NCI-H1436 treated with DMSO at 0.1 percent for 48 hours (cell line): ENCODE measurements around the gene TMEM221.

Experiments used
- DNase-seq: peaks from one replicate; lab custom pipeline; 2025; lab: John Stamatoyannopoulos, UW

TMEM221 gene

DNA sequence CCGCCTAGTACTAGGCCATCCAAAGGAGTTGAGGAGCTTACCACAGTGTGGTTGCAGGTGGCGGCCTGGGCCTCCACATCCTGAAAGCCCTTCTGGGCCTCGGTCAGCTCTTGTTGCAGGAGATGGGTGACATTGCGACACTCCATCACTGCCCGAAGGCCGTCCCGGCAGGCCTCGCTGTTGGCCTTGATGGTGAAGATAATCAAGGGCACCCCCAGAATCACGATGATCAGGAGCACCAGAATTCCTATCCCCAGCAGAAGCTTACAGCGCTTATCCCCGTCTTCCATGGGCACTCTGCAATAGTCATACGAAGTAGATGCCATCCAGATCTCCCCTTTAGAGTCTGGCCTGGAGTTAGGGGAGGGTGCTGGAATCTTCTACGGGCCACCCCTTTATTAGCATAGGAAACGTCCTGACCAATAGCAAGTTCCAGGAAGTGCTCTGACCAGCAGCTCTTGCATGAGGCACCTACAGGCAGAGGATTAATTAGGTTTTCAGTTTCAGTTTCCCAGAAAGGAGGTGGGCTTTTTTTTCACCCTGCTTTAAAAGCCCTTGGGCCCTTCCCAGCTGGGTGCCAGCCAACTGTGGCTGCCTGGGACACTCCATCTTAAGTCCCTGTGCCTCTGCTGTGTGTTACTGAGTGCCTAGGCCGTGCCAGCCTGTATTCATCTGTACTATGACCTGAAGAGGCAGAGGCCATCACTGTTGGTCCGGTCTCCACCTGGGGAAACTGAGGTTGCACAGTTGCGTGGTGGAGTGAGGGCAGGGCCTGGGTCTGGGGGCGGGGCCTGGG lies 43.0 kb downstream of the TMEM221 start, which contains the start of gene BST2:
TSS of gene BST2 (minus strand) at position 381 of the 796 bp plus-strand sequence. CDS start at position 326, 55 bp downstream.
- DNase-seq: no peak

GRCh38 chr19:17404621-17405249 lies 43.7 kb downstream of the TMEM221 start:
- DNase-seq: no peak

DNA sequence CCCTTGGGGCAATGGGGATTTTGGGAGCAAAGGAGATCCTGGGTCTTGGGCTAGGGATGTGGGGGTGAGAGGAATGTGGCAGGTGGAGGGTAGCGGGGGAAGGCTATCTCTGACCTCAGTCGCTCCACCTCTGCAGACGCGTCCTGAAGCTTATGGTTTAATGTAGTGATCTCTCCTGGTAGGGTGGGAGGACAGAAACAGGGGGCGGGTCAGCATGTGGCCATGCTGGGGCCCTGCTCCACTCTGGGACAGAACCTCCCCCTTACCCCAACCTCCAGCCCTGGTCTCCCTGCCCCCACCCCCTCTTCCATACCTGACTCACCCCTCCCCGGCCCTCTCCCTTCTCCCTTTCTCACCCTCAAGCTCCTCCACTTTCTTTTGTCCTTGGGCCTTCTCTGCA lies 44.5 kb downstream of the TMEM221 start:
- DNase-seq: no peak

DNA sequence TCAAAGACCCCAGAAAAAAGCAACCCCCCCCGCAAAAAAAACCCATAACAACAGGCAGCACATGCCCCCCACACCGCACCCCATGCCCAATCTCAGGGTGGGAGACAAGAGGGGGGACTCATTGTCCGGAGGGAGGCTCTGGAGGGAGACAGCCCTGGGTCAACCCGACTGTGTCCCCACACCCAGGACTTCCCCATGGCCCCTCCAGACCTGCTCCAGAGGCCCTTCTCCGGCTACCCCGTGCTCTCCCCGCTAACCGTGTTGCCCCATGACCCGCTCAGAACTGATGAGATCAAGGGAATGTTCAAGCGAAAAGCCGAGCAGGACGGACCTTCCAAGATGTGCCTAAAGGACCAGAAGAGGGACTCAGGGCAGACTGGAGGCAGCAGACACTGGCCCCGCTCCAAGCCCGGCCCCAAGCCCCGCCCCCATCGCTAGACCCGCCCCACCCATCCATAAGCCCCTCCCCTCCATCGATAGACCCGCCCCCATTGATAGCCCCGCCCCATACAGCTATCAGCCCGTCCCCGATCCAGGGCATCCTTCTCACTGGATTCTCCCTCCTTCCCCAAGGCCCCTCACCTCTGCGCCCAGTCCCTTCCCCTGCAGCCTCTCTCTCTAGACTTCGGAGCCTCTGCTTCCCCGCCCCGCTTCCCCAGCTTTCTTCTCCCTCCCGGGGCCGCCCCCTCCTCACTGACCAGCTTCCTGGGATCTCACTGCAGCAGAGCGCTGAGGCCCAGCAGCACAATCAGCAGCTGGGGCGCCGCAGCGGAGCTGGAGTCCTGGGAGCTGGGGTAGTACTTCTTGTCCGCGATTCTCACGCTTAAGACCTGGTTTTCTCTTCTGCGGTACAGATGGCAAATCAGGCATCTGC lies 45.2 kb downstream of the TMEM221 start:
- no peak for DNase-seq

DNA sequence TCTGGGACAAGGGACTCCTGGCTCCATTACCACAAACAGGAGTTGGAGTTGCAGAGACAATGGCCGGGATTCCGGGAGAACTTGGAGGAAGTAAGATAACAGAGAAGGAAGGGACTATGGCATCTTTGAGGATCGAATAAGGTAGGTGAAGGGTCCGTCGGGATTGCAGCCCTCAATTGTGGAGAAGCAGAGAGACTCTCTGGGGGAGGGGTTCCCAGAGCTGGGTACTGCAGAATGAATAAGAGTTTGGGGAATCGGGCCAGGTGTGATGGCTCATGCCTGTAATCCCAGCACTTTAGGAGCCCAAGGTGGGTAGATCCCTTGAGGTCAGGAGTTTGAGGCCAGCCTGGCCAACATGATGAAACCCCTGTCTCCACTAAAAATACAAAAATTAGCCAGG lies 46.8 kb downstream of the TMEM221 start:
- DNase-seq: no peak

GRCh38 chr19:17398902-17399527 lies 49.5 kb downstream of the TMEM221 start:
- no peak for DNase-seq

DNA sequence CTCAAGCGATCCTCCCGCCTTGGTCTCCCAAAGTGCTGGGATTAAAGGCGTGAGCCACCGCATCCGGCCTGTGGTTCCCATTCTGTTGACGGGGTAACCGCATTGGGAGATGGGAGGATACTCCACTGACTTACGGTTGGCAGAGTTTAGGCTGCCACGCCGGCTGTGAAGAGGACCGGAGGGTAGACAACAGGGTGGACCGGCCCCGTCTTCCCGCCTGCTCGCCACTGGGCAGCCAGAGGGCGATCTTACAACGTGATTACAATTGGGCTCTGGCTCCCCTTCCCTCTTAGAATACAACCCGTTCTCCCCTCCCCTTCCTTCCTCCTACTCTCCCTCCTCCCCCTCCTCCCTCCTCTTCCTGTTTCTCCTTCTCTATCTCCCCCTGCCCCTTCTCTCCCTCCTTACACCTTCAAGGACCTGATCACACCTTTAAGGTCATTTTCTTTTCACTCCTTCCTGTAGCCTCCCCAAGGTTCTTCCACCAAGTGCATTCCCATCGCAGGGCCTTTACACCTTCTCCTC lies 53.5 kb downstream of the TMEM221 start:
- DNase-seq: no peak

- DNase-seq: no peak
Measured at GRCh38 chr19:17393914-17394313, 54.6 kb downstream of the TMEM221 start, which contains the start of gene CCDC194. CCDC194 (minus strand) TSS chr19:17394196; CDS start chr19:17394158, 38 bp downstream.

DNA sequence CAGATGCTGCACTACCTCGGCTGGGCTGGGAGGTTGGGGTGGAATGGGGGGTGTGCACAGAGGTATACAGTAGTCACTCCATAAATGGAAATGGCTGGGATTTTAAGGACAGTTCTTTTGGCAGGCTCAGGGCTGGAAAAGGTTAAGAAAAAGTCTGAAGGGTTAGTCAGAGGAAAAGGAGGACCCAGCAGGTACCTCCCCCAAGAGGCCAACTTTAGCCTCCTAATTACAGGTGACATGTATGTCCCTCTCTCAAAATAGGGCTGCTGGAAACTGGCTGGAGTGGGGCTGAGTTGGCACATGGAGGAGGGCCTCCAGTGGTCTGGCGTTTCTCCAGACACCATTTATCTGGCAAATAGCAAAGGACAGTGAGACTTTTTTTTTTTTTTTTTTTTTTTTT lies 55.5 kb downstream of the TMEM221 start:
- DNase-seq: no peak

- no peak for DNase-seq
Measured at GRCh38 chr19:17391371-17392151, 56.9 kb downstream of the TMEM221 start.

DNA sequence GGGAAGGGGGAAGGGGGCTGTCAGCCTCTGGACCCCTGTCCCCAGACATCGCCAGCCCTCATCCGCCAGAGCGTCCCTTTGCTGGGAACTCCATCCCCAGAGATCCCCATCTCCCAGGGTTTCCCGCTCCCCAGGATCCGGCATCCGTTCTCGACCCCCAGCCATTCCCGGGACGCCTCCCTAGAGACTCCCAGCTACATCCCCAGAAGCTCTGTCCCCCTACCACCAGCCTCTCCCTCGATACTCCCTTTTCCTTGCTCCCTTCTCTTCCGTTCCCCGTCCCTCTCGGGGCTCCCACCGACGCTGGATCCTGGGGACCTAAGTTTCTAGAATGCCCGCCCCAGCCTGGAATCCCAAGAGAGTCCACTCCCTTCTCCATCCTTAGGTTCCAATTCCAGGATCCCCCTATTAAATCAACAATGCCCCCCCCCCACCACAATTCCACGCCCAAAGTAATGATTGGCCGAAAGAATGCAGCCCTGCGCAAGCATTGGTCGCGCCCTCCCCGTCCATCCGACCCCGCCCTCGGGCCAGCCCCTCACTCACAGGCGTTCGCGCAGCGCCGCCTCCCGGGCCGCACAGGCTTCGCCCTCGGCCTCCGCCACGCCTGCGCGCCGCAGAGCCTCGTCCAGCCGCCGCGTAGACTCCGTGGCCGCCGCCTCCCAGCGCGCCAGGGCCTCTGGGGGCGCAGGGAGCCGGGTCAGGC lies 57.6 kb downstream of the TMEM221 start:
- no peak for DNase-seq

- DNase-seq: no peak
Measured at GRCh38 chr19:17389957-17390664, 58.4 kb downstream of the TMEM221 start.

- DNase-seq: no peak
Measured at GRCh38 chr19:17389288-17389687, 59.2 kb downstream of the TMEM221 start.

- DNase-seq: no peak
Measured at GRCh38 chr19:17385878-17386611, 62.4 kb downstream of the TMEM221 start.
